H9 (cell line): ENCODE measurements around the gene EPB41L4B. TPM values are rescaled to one million over a fixed set of nuclear protein-coding genes. Genes with fewer than 3 reads are reported as not detected.

ENCODE experiments used
- DNase-seq: peaks from one replicate; pipeline ENCODE4 v3.0.0-alpha.2; 2017
- H2AFZ ChIP-seq: one replicate; pipeline ENCODE4 v1.6.1; 2013; ENCODE audit warnings: mild to moderate bottlenecking, low read length, control low read depth, moderate library complexity
- H2AK5ac ChIP-seq: 2 replicates; pipeline ENCODE4 v1.6.1; 2013; ENCODE audit warnings: low read length, control low read depth, mixed read lengths; ENCODE audit not compliant: insufficient read length
- H2BK120ac ChIP-seq: one replicate; pipeline ENCODE4 v1.6.1; 2013; ENCODE audit warnings: low read depth, mild to moderate bottlenecking, low read length, control low read depth, inconsistent platforms; ENCODE audit not compliant: poor library complexity, severe bottlenecking
- H2BK12ac ChIP-seq: 2 replicates; pipeline ENCODE4 v1.6.1; 2013; ENCODE audit warnings: low read length, control low read depth, mixed read lengths, low read depth; ENCODE audit not compliant: insufficient read length
- H2BK15ac ChIP-seq: 2 replicates; pipeline ENCODE4 v1.6.1; 2013; ENCODE audit warnings: low read depth, low read length, control low read depth
- H2BK20ac ChIP-seq: one replicate; pipeline ENCODE4 v1.6.1; 2013; ENCODE audit warnings: low read depth, mild to moderate bottlenecking, low read length, control low read depth, inconsistent platforms; ENCODE audit not compliant: poor library complexity, severe bottlenecking
- H2BK5ac ChIP-seq: 2 replicates; pipeline ENCODE4 v1.6.1; 2013; ENCODE audit warnings: low read length, control low read depth, mixed read lengths; ENCODE audit not compliant: insufficient read length
- H3K14ac ChIP-seq: 2 replicates; pipeline ENCODE4 v1.6.1; 2013; ENCODE audit warnings: low read length, control low read depth; ENCODE audit not compliant: insufficient read depth
- H3K18ac ChIP-seq: 2 replicates; pipeline ENCODE4 v1.6.1; 2013; ENCODE audit warnings: low read depth, mild to moderate bottlenecking, mixed read lengths, low read length, control low read depth; ENCODE audit not compliant: insufficient read length
- H3K23ac ChIP-seq: 2 replicates; pipeline ENCODE4 v1.6.1; 2013; ENCODE audit warnings: low read length, control low read depth, mixed read lengths, low read depth; ENCODE audit not compliant: insufficient read length
- H3K23me2 ChIP-seq: 2 replicates; pipeline ENCODE4 v1.6.1; 2013; ENCODE audit warnings: low read depth, mild to moderate bottlenecking, mixed read lengths, low read length, control low read depth; ENCODE audit not compliant: insufficient read length, poor library complexity, severe bottlenecking
- H3K27ac ChIP-seq: 2 replicates; pipeline ENCODE4 v1.5.1; 2013; ENCODE audit warnings: low read length, control low read depth, mixed read lengths, low read depth; ENCODE audit not compliant: insufficient read length
- H3K27me3 ChIP-seq: 2 replicates; pipeline ENCODE4 v1.6.1; 2013; ENCODE audit warnings: low read length, control low read depth, inconsistent platforms; ENCODE audit not compliant: insufficient read depth
- H3K4ac ChIP-seq: 2 replicates; pipeline ENCODE4 v1.6.1; 2013; ENCODE audit warnings: low read depth, mild to moderate bottlenecking, control low read depth, inconsistent platforms, low read length, moderate library complexity
- H3K4me1 ChIP-seq: 2 replicates; pipeline ENCODE4 v1.6.1; 2013; ENCODE audit warnings: low read length, control low read depth, inconsistent platforms; ENCODE audit not compliant: insufficient read depth
- H3K4me2 ChIP-seq: 2 replicates; pipeline ENCODE4 v1.6.1; 2013; ENCODE audit warnings: low read length, control low read depth, mixed read lengths; ENCODE audit not compliant: insufficient read length, insufficient read depth
- H3K56ac ChIP-seq: 2 replicates; pipeline ENCODE4 v1.6.1; 2013; ENCODE audit warnings: low read depth, mild to moderate bottlenecking, mixed read lengths, low read length, control low read depth; ENCODE audit not compliant: insufficient read length
- H3K79me1 ChIP-seq: 2 replicates; pipeline ENCODE4 v1.6.1; 2013; ENCODE audit warnings: low read depth, mild to moderate bottlenecking, moderate library complexity, low read length, control low read depth, inconsistent platforms; ENCODE audit not compliant: insufficient read depth, poor library complexity, severe bottlenecking
- H3K79me2 ChIP-seq: 2 replicates; pipeline ENCODE4 v1.6.1; 2013; ENCODE audit warnings: low read length, control low read depth, inconsistent platforms; ENCODE audit not compliant: insufficient read depth
- H3K9ac ChIP-seq: 2 replicates; pipeline ENCODE4 v1.6.1; 2013; ENCODE audit warnings: low read length, control low read depth, mixed read lengths; ENCODE audit not compliant: insufficient read length; ENCODE audit errors: extremely low read depth
- H3K9me3 ChIP-seq: one replicate; pipeline ENCODE4 v1.6.1; 2013; ENCODE audit warnings: low read depth, low read length, inconsistent platforms; ENCODE audit not compliant: control insufficient read depth
- H3T11ph ChIP-seq: one replicate; pipeline ENCODE4 v1.6.1; 2013; ENCODE audit warnings: mild to moderate bottlenecking, low read length, control low read depth, inconsistent platforms
- H4K20me1 ChIP-seq: one replicate; pipeline ENCODE4 v1.6.1; 2013; ENCODE audit not compliant: control insufficient read depth, insufficient read length, insufficient read depth
- H4K5ac ChIP-seq: 2 replicates; pipeline ENCODE4 v1.6.1; 2013; ENCODE audit warnings: low read depth, mild to moderate bottlenecking, mixed read lengths, low read length, control low read depth; ENCODE audit not compliant: insufficient read length
- H4K8ac ChIP-seq: replicated peaks from 2 replicates; pipeline ENCODE4 v1.6.1; 2013; ENCODE audit warnings: low read length, control low read depth, mixed read lengths, low read depth; ENCODE audit not compliant: insufficient read length
- H4K91ac ChIP-seq: 2 replicates; pipeline ENCODE4 v1.6.1; 2013; ENCODE audit warnings: low read depth, mild to moderate bottlenecking, moderate library complexity, mixed read lengths, low read length, control low read depth; ENCODE audit not compliant: insufficient read length
- H3K27ac Mint-ChIP-seq, 3 experiments: 2 replicates in 2 of 3; 3 replicates in 1 of 3; pipeline ENCODE4 v1.8.0; 2020 to 2021; ENCODE audit warnings: mixed read lengths in 3 of 3, mild to moderate bottlenecking in 1 of 3, moderate library complexity in 1 of 3
- H3K27me3 Mint-ChIP-seq: 2 replicates; pipeline ENCODE4 v1.8.0; 2021; ENCODE audit warnings: low read depth, mild to moderate bottlenecking, moderate library complexity, mixed read lengths
- H3K36me3 Mint-ChIP-seq, 3 experiments: 2 replicates in 2 of 3; 3 replicates in 1 of 3; pipeline ENCODE4 v1.8.0; 2020 to 2021; ENCODE audit warnings: low read depth in 3 of 3, mixed read lengths in 3 of 3; ENCODE audit not compliant: insufficient read depth in 1 of 3
- H3K4me1 Mint-ChIP-seq, 2 experiments: 2 replicates each; pipeline ENCODE4 v1.8.0; 2020; ENCODE audit warnings: mixed read lengths in 2 of 2
- H3K4me3 Mint-ChIP-seq, 2 experiments: 2 replicates in 1 of 2; 3 replicates in 1 of 2; pipeline ENCODE4 v1.8.0; 2020 to 2021; ENCODE audit warnings: mild to moderate bottlenecking in 2 of 2, mixed read lengths in 2 of 2, moderate library complexity in 1 of 2
- H3K9me3 Mint-ChIP-seq, 2 experiments: 2 replicates in 1 of 2; 3 replicates in 1 of 2; pipeline ENCODE4 v1.8.0; 2020; ENCODE audit warnings: mild to moderate bottlenecking in 2 of 2, mixed read lengths in 2 of 2, moderate library complexity in 1 of 2
- WGBS: extraction: QIAGEN DNeasy Blood & Tissue Kit; methylation state at CpG from one replicate; pipeline ENCODE4 v1.1.7; 2013; ENCODE audit warnings: missing lambda C conversion rate, low lambda C conversion rate, mixed read lengths; ENCODE audit not compliant: insufficient read length; ENCODE audit errors: extremely low coverage; 5-methylcytosine and 5-hydroxymethylcytosine counted together
- total RNA-seq: library from RNA; stranded (reverse); gene quantifications from 2 replicates; pipeline ENCODE4 v1.2.1, GENCODE V29; 2021
- TF ChIP-seq, protein P1 (sequence below): fragments of 200-600 bp; sonication (generic); conservative IDR thresholded peaks from 3 replicates; pipeline ENCODE4 v1.8.0; 2021; ENCODE audit warnings: antibody characterized with exemption, mild to moderate bottlenecking

The EPB41L4B gene
- total RNA-seq, 1 experiment from 2014 or later = 18.9 TPM

DNA sequence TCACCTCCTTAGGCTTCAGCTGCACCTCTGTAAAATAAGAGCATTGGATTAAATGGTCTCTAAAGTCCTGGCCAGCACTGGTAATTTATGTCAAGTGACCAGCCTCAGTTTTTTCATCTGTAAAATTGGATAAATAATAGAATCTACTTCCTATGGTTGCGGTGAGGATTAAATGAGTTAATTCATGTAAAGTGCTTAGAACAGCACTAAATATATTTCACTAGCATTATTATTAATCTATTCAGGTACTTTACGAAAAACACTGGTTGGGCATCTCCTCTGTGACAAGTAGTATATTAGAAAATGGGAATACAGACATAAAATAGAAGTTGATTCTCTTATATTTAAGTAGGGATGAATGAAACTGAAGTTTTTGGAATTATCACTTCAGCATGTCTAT is 187.3 kb downstream of the EPB41L4B start:
- Histone ChIP-seq H3K9ac (no peak overlapping the region), H3K27ac (no peak overlapping the region), H3K23ac (no peak overlapping the region), H3T11ph (no peak overlapping the region), H4K20me1 (no peaks in the 10 kb centered on the region), H2BK20ac (no peak overlapping the region), H3K4me1 (no peaks in the 10 kb centered on the region), H3K79me1 (no peaks in the 10 kb centered on the region), H2BK12ac (no peak overlapping the region), H2BK5ac (no peak overlapping the region), H4K91ac (no peak overlapping the region), H3K9me3 (no peaks in the 10 kb centered on the region), H2AK5ac (no peak overlapping the region), H3K23me2 (no peaks in the 10 kb centered on the region), H2BK120ac (no peak overlapping the region), H3K14ac (no peak overlapping the region), H3K4me2 (no peak overlapping the region), H3K27me3 (no peaks in the 10 kb centered on the region), H4K8ac (no peak overlapping the region), H3K79me2 (no peaks in the 10 kb centered on the region), H3K18ac (no peak overlapping the region), H3K4ac (no peak overlapping the region), H2AFZ (no peak overlapping the region), H3K56ac (no peak overlapping the region), H4K5ac (no peak overlapping the region), H2BK15ac (no peak overlapping the region)
- Mint-ChIP-seq H3K4me1 (no peaks in the 10 kb centered on the region), H3K9me3 (no peaks in the 10 kb centered on the region), H3K27ac (no peak overlapping the region), H3K36me3 (no peaks in the 10 kb centered on the region), H3K4me3 (no peak overlapping the region), H3K27me3 (no peaks in the 10 kb centered on the region)
- no CpG with 5 or more reads among the region's 2 CpGs for WGBS
- TF ChIP-seq, protein P1, sequence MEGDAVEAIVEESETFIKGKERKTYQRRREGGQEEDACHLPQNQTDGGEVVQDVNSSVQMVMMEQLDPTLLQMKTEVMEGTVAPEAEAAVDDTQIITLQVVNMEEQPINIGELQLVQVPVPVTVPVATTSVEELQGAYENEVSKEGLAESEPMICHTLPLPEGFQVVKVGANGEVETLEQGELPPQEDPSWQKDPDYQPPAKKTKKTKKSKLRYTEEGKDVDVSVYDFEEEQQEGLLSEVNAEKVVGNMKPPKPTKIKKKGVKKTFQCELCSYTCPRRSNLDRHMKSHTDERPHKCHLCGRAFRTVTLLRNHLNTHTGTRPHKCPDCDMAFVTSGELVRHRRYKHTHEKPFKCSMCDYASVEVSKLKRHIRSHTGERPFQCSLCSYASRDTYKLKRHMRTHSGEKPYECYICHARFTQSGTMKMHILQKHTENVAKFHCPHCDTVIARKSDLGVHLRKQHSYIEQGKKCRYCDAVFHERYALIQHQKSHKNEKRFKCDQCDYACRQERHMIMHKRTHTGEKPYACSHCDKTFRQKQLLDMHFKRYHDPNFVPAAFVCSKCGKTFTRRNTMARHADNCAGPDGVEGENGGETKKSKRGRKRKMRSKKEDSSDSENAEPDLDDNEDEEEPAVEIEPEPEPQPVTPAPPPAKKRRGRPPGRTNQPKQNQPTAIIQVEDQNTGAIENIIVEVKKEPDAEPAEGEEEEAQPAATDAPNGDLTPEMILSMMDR = no peak
- no peak for DNase-seq
